Bronchial epithelial cell (primary cell): ENCODE data around the gene DCAF8. TPM values are rescaled to one million over a fixed set of nuclear protein-coding genes. Genes with fewer than 3 reads are reported as not detected.

Experiments used
- DNase-seq: peaks from one replicate; pipeline ENCODE4 v3.0.0-alpha.2; 2010; ENCODE audit warnings: low read depth
- FAIRE-seq: peaks from 2 replicates; lab custom pipeline; 2011; peaks lifted over from hg19 to GRCh38; lab: Jason Lieb, UNC
- H3K27me3 ChIP-seq: 2 replicates; pipeline ENCODE4 v1.5.1; 2011; ENCODE audit warnings: low read length; ENCODE audit not compliant: control insufficient read depth, insufficient read depth
- H3K36me3 ChIP-seq: 2 replicates; pipeline ENCODE4 v1.5.1; 2011; ENCODE audit warnings: low read length; ENCODE audit not compliant: control insufficient read depth, insufficient read depth
- H3K4me3 ChIP-seq: 2 replicates; pipeline ENCODE4 v1.5.1; 2011; ENCODE audit warnings: mild to moderate bottlenecking, low read depth, low read length, control low read depth
- CTCF ChIP-seq: IDR thresholded peaks from 2 replicates; pipeline ENCODE4 v1.5.1; 2011; ENCODE audit warnings: mild to moderate bottlenecking, moderate library complexity, low read length, control low read depth, inconsistent platforms; ENCODE audit not compliant: insufficient read depth, severe bottlenecking
- total RNA-seq: library from RNA; depleted of rRNA; stranded (reverse); fragments of >200 nt; gene quantifications from 2 replicates; pipeline ENCODE4 v1.2.1, GENCODE V29; 2014

DCAF8 gene
- total RNA-seq, 1 donor from 2014 or later, result 57.4 TPM

GRCh38 chr1:160238408-160238807 is 23.9 kb downstream of the DCAF8 start:
- TF ChIP-seq CTCF, result no peak
- FAIRE-seq (no peak), DNase-seq (no peak)
- Histone ChIP-seq H3K4me3 (no peak overlapping the region), H3K27me3 (no peaks in the 10 kb centered on the region), H3K36me3 (peaks cover 22% of the 10 kb centered on the region)

GRCh38 chr1:160237558-160237957 is 24.8 kb downstream of the DCAF8 start:
- Histone ChIP-seq H3K27me3 (no peaks in the 10 kb centered on the region), H3K36me3 (peaks cover 22% of the 10 kb centered on the region), H3K4me3 (no peak overlapping the region)
- no peak for FAIRE-seq
- TF ChIP-seq CTCF, result no peak
- no peak for DNase-seq

DNA sequence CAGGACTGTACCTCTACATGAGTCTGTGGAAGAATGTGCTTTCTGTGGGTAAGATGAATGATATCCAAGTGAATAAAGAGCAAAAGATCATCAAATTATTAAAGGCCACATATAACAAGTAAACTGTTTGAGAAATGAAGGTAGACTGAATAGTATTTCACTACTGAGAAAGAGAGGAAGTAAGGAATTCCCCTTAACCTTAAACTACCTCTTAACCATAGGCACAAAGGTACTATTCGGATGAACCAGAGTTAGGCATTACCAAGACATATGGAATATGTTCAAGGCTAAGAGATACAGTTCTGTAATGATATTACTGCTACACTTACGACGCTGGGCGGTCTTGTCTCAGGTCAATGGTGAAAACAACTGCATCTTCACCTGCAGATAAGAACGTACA is 25.5 kb downstream of the DCAF8 start:
- Histone ChIP-seq H3K36me3 (peaks cover 25% of the 10 kb centered on the region), H3K4me3 (no peak overlapping the region), H3K27me3 (no peaks in the 10 kb centered on the region)
- no peak for TF ChIP-seq CTCF
- FAIRE-seq, result no peak
- DNase-seq, result no peak

DNA sequence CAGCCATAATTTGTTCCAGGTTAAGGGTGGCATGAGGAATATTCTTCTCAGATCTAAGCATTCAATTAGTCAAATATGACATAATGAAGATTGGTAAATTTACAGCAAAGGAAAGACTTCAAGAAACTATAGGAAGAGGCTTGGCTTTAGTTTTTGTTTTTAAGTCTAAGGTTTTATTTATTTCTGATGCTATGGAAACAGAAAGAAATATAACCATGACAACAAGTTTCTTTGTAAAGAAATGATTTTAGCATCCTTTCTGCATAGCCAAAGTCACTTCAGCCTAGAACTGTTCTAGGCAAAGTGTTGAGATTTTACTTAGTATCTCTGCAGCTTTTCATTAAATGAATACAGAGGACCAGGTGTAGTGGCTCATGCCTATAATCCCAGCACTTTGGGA is 29.4 kb downstream of the DCAF8 start:
- Histone ChIP-seq H3K36me3 (peaks cover 9% of the 10 kb centered on the region), H3K4me3 (no peak overlapping the region), H3K27me3 (no peaks in the 10 kb centered on the region)
- TF ChIP-seq CTCF, result no peak
- DNase-seq (no peak), FAIRE-seq (no peak)

DNA sequence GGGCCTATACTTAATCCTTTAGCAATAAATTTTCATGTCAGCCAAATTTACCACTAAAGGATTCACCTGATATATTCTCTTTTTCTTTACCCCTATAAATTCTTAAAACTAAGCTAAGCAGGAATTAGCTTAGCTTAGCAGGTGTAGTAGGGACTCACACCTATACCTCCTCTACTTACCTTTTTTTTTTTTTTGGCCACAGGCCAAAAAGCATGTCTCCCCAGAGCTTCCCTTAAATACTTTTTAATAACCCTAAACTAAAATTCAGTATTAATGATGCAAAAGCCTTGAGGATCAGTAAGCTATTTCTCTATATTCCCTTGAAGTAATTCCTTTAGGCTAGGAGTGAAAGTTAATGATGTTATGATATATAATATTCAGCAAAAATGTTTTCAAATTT is 33.9 kb downstream of the DCAF8 start:
- Histone ChIP-seq H3K27me3 (no peaks in the 10 kb centered on the region), H3K36me3 (peaks cover 11% of the 10 kb centered on the region), H3K4me3 (no peak overlapping the region)
- FAIRE-seq (no peak), DNase-seq (no peak)
- TF ChIP-seq CTCF, result no peak

DNA sequence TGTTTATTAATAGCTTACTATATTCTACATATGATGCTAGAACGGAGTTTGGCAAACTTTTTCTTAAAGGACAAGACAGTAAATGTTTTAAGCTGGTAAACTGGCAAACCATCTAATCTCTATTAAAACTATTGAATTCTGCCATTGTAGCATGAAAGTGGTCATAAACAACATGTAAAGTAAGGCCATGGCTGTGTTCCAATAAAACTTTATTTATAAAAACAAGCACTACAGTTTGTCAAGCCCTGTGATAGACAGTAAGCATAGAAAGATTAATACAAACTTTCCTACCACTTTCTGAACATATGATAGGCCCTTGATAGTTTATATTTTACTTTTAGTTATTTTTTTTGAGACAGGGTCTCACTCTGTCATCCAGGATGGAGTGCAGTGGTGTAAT is 34.8 kb downstream of the DCAF8 start:
- no peak for DNase-seq
- H3K4me3 ChIP-seq, result no peak overlapping the region
- TF ChIP-seq CTCF, result no peak
- H3K36me3 ChIP-seq, result peaks cover 14% of the 10 kb centered on the region
- no peaks in the 10 kb centered on the region for H3K27me3 ChIP-seq
- no peak for FAIRE-seq
